Prostate gland (tissue), 2 donors: ENCODE measurements around the gene PHF3.

Experiments
- POLR2A ChIP-seq: fragments of 450-650 bp; IDR thresholded peaks from one replicate; pipeline ENCODE4 v1.6.1; 2016; ENCODE audit warnings: antibody characterized with exemption, mild to moderate bottlenecking
- POLR2AphosphoS5 ChIP-seq: sonication (generic); formaldehyde crosslinking; IDR thresholded peaks from one replicate; pipeline ENCODE4 v1.6.1; 2017; ENCODE audit warnings: antibody characterized with exemption
- TF ChIP-seq, protein P1 (sequence below), 4 experiments: fragments of 200-600 bp in 2 of 4; fragments of 450-650 bp in 2 of 4; sonication (generic) in 2 of 4; IDR thresholded peaks; 1 replicate in 3 of 4; 2 replicates in 1 of 4; pipeline ENCODE4 v1.5.1; 2016 to 2019; ENCODE audit warnings: antibody characterized with exemption in 4 of 4, mild to moderate bottlenecking in 2 of 4, moderate library complexity in 2 of 4

DNA sequence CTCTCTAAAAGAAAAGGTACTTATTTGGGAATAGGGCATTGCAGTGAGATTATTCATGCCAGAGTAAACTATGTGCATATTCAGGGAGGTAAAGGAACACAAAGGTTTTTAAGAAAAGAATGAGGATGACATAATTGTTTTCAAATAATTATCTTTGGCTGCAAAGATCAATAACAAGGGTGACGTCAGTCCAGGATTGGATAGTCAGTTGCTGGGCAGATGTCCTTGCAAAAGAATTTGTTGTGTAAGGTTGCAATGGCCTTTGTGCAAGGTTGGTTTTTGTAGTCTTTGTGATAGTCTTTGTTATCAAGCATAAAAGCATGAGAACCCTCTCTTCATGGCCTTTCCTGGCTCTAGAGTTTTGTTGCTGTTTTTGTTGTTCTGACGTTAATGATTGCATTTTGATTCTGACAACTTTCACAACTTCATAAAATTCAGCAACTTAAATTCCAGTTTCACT, 45.6 kb upstream of the PHF3 start:
- no peak for TF ChIP-seq POLR2AphosphoS5
- TF ChIP-seq, protein P1, sequence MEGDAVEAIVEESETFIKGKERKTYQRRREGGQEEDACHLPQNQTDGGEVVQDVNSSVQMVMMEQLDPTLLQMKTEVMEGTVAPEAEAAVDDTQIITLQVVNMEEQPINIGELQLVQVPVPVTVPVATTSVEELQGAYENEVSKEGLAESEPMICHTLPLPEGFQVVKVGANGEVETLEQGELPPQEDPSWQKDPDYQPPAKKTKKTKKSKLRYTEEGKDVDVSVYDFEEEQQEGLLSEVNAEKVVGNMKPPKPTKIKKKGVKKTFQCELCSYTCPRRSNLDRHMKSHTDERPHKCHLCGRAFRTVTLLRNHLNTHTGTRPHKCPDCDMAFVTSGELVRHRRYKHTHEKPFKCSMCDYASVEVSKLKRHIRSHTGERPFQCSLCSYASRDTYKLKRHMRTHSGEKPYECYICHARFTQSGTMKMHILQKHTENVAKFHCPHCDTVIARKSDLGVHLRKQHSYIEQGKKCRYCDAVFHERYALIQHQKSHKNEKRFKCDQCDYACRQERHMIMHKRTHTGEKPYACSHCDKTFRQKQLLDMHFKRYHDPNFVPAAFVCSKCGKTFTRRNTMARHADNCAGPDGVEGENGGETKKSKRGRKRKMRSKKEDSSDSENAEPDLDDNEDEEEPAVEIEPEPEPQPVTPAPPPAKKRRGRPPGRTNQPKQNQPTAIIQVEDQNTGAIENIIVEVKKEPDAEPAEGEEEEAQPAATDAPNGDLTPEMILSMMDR (IDR thresholded peaks at IDR 0.05): no peak
- no peak for TF ChIP-seq POLR2A
